ENCODE results near the gene ACKR3. TPM values are rescaled to one million over a fixed set of nuclear protein-coding genes. Genes with fewer than 3 reads are reported as not detected.

Gene ACKR3
- total and polyA plus RNA-seq, 2 experiments from 2014 or later = 1.0 to 3.0 TPM

DNA sequence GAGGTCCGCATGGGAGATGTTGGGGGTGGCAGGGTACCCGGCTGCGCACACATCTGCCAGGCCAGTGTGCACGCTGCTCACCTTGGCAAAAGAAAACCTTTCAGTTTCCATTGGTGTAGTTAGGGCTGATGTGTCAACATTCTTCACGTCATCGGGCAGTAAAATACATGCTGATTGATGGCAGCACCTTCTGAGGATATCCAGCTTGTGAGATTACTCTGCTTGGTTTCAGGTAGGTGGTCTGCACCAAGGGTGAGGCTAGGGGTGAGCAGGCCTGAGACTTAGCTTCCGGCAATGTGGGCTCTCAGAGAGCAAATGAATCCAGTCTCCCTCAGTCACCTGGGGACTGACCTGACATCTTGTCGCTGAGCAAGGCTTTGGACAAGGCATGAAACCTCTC, 19.3 kb upstream of the ACKR3 start:
- DNase-seq (ENCODE audit: low spot score) (no peak), ATAC-seq (no peak)
- Histone ChIP-seq H3K4me1 (ENCODE audit: insufficient read depth) (peaks cover 6% of the 10 kb centered on the region), H3F3A (replicated peaks; ENCODE audit: low read depth) (no peaks in the 10 kb centered on the region), H3K9me2 (ENCODE audit: insufficient read depth) (peaks cover 6% of the 10 kb centered on the region; the same call in 1 of the 2 replicates), H4K20me1 (replicated peaks; ENCODE audit: insufficient read depth) (no peaks in the 10 kb centered on the region), H3K79me2 (replicated peaks; ENCODE audit: insufficient read depth) (no peaks in the 10 kb centered on the region), H2AFZ (no peak overlapping the region), H3K27ac (ENCODE audit: low read depth) (no peak overlapping the region), H3K36me3 (ENCODE audit: insufficient read depth) (no peaks in the 10 kb centered on the region), H3K27me3 (ENCODE audit: insufficient read depth) (no peaks in the 10 kb centered on the region), H3K4me3 (no peak overlapping the region), H3K4me2 (no peak overlapping the region)
- Mint-ChIP-seq H3K4me1 (peaks cover 30% of the 10 kb centered on the region), H3K4me3 (no peak overlapping the region), H3K9me3 (peaks cover 6% of the 10 kb centered on the region; the same call in 1 of the 3 replicates), H3K27ac (no peak overlapping the region), H3K36me3 (ENCODE audit: low read depth) (no peaks in the 10 kb centered on the region; the same call in 2 of the 3 replicates), H3K27me3 (ENCODE audit: insufficient read depth, low read depth, poor library complexity) (peaks cover 11% of the 10 kb centered on the region)
- TF ChIP-seq POLR2AphosphoS5 (IDR thresholded peaks at IDR 0.05; ENCODE audit: low read depth) (no peak), EZH2phosphoT487 (IDR thresholded peaks at IDR 0.05; ENCODE audit: unreplicated experiment) (no peak), JUNB (IDR thresholded peaks at IDR 0.05; ENCODE audit: unreplicated experiment) (no peak), EZH2 (IDR thresholded peaks at IDR 0.05; ENCODE audit: low read depth, unreplicated experiment) (no peak)
- TF ChIP-seq, protein P1, sequence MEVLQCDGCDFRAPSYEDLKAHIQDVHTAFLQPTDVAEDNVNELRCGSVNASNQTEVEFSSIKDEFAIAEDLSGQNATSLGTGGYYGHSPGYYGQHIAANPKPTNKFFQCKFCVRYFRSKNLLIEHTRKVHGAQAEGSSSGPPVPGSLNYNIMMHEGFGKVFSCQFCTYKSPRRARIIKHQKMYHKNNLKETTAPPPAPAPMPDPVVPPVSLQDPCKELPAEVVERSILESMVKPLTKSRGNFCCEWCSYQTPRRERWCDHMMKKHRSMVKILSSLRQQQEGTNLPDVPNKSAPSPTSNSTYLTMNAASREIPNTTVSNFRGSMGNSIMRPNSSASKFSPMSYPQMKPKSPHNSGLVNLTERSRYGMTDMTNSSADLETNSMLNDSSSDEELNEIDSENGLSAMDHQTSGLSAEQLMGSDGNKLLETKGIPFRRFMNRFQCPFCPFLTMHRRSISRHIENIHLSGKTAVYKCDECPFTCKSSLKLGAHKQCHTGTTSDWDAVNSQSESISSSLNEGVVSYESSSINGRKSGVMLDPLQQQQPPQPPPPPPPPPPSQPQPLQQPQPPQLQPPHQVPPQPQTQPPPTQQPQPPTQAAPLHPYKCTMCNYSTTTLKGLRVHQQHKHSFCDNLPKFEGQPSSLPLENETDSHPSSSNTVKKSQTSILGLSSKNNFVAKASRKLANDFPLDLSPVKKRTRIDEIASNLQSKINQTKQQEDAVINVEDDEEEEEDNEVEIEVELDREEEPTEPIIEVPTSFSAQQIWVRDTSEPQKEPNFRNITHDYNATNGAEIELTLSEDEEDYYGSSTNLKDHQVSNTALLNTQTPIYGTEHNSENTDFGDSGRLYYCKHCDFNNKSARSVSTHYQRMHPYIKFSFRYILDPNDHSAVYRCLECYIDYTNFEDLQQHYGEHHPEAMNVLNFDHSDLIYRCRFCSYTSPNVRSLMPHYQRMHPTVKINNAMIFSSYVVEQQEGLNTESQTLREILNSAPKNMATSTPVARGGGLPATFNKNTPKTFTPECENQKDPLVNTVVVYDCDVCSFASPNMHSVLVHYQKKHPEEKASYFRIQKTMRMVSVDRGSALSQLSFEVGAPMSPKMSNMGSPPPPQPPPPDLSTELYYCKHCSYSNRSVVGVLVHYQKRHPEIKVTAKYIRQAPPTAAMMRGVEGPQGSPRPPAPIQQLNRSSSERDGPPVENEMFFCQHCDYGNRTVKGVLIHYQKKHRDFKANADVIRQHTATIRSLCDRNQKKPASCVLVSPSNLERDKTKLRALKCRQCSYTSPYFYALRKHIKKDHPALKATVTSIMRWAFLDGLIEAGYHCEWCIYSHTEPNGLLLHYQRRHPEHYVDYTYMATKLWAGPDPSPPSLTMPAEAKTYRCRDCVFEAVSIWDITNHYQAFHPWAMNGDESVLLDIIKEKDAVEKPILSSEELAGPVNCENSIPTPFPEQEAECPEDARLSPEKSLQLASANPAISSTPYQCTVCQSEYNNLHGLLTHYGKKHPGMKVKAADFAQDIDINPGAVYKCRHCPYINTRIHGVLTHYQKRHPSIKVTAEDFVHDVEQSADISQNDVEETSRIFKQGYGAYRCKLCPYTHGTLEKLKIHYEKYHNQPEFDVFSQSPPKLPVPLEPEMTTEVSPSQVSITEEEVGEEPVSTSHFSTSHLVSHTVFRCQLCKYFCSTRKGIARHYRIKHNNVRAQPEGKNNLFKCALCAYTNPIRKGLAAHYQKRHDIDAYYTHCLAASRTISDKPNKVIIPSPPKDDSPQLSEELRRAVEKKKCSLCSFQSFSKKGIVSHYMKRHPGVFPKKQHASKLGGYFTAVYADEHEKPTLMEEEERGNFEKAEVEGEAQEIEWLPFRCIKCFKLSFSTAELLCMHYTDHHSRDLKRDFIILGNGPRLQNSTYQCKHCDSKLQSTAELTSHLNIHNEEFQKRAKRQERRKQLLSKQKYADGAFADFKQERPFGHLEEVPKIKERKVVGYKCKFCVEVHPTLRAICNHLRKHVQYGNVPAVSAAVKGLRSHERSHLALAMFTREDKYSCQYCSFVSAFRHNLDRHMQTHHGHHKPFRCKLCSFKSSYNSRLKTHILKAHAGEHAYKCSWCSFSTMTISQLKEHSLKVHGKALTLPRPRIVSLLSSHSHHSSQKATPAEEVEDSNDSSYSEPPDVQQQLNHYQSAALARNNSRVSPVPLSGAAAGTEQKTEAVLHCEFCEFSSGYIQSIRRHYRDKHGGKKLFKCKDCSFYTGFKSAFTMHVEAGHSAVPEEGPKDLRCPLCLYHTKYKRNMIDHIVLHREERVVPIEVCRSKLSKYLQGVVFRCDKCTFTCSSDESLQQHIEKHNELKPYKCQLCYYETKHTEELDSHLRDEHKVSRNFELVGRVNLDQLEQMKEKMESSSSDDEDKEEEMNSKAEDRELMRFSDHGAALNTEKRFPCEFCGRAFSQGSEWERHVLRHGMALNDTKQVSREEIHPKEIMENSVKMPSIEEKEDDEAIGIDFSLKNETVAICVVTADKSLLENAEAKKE (CRISPR knock-in tag; IDR thresholded peaks at IDR 0.05) = no peak

All from GM23338 (cell line).